Central memory CD8-positive, alpha-beta T cell (primary cell): ENCODE measurements around the gene FSTL4.
"Not testable (repeated sequence)": the region's sequence is repeated elsewhere in the genome, so short reads cannot be mapped to it uniquely, and the experiment has no call there.

Experiments
- ATAC-seq: fragments of 150-1000 bp; cut with Tn5 transposase; replicated peaks from 2 replicates; pipeline ENCODE4 v1.10.0; 2022; ENCODE audit warnings: mild to moderate bottlenecking, moderate FRiP score, moderate number of reproducible peaks; ENCODE audit not compliant: poor library complexity, severe bottlenecking; ENCODE audit errors: extremely low read depth
- DNase-seq, 2 donors: peaks; one replicate each; pipeline ENCODE4 v3.0.0; 2021; ENCODE audit warnings: low spot score in 2 of 2
- H3K27ac Mint-ChIP-seq: one replicate; pipeline ENCODE4 v1.8.0; 2022; ENCODE audit warnings: low read depth, mild to moderate bottlenecking, moderate library complexity, mixed read lengths
- H3K27me3 Mint-ChIP-seq: one replicate; pipeline ENCODE4 v1.8.0; 2022; ENCODE audit warnings: mixed read lengths
- H3K36me3 Mint-ChIP-seq: one replicate; pipeline ENCODE4 v1.8.0; 2022; ENCODE audit warnings: mild to moderate bottlenecking, moderate library complexity, mixed read lengths; ENCODE audit not compliant: insufficient read depth
- H3K4me1 Mint-ChIP-seq: one replicate; pipeline ENCODE4 v1.8.0; 2022; ENCODE audit warnings: mixed read lengths
- H3K4me3 Mint-ChIP-seq: one replicate; pipeline ENCODE4 v1.8.0; 2022; ENCODE audit warnings: mild to moderate bottlenecking, moderate library complexity, mixed read lengths
- H3K9me3 Mint-ChIP-seq: one replicate; pipeline ENCODE4 v1.8.0; 2022; ENCODE audit warnings: mixed read lengths

The FSTL4 gene

GRCh38 chr5:133449181-133449580, 163.2 kb downstream of the FSTL4 start:
- Mint-ChIP-seq H3K9me3 (no peaks in the 10 kb centered on the region), H3K27ac (no peak overlapping the region), H3K27me3 (peaks cover 41% of the 10 kb centered on the region), H3K36me3 (no peaks in the 10 kb centered on the region), H3K4me1 (no peaks in the 10 kb centered on the region), H3K4me3 (no peak overlapping the region)
- ATAC-seq (no peak), DNase-seq (no peak)

- ATAC-seq (no peak), DNase-seq (no peak)
- H3K4me3 Mint-ChIP-seq: no peak overlapping the region
- H3K9me3 Mint-ChIP-seq: no peaks in the 10 kb centered on the region
- H3K4me1 Mint-ChIP-seq: no peaks in the 10 kb centered on the region
- H3K27ac Mint-ChIP-seq: no peak overlapping the region
- H3K36me3 Mint-ChIP-seq: no peaks in the 10 kb centered on the region
- H3K27me3 Mint-ChIP-seq: peaks cover 28% of the 10 kb centered on the region
Observed at GRCh38 chr5:133446440-133446839, 165.9 kb downstream of the FSTL4 start.

- Mint-ChIP-seq H3K36me3 (no peaks in the 10 kb centered on the region), H3K9me3 (no peaks in the 10 kb centered on the region), H3K27me3 (peaks cover 21% of the 10 kb centered on the region), H3K4me3 (no peak overlapping the region), H3K27ac (no peak overlapping the region), H3K4me1 (no peaks in the 10 kb centered on the region)
- ATAC-seq (no peak), DNase-seq (no peak)
Observed at GRCh38 chr5:133445744-133446143, 166.6 kb downstream of the FSTL4 start.

GRCh38 chr5:133445204-133445603, 167.1 kb downstream of the FSTL4 start:
- H3K36me3 Mint-ChIP-seq, DNase-seq, H3K9me3 Mint-ChIP-seq, H3K27ac Mint-ChIP-seq, H3K4me3 Mint-ChIP-seq, H3K4me1 Mint-ChIP-seq, ATAC-seq: not testable (repeated sequence)
- H3K27me3 Mint-ChIP-seq: peaks cover 15% of the 10 kb centered on the region

- H3K36me3 Mint-ChIP-seq: no peaks in the 10 kb centered on the region
- ATAC-seq: no peak
- H3K9me3 Mint-ChIP-seq: no peaks in the 10 kb centered on the region
- no peaks in the 10 kb centered on the region for H3K4me1 Mint-ChIP-seq
- no peak overlapping the region for H3K4me3 Mint-ChIP-seq
- no peak for DNase-seq
- H3K27me3 Mint-ChIP-seq: peaks cover 14% of the 10 kb centered on the region
- H3K27ac Mint-ChIP-seq: no peak overlapping the region
Observed at GRCh38 chr5:133444711-133445110, 167.6 kb downstream of the FSTL4 start.

GRCh38 chr5:133441166-133441815, 171.1 kb downstream of the FSTL4 start:
- H3K36me3 Mint-ChIP-seq: no peaks in the 10 kb centered on the region
- no peaks in the 10 kb centered on the region for H3K4me1 Mint-ChIP-seq
- H3K9me3 Mint-ChIP-seq: no peaks in the 10 kb centered on the region
- H3K4me3 Mint-ChIP-seq: no peak overlapping the region
- H3K27me3 Mint-ChIP-seq: peaks cover 36% of the 10 kb centered on the region
- H3K27ac Mint-ChIP-seq: no peak overlapping the region
- no peak for ATAC-seq
- DNase-seq: no peak

GRCh38 chr5:133440467-133441115, 171.8 kb downstream of the FSTL4 start:
- no peak overlapping the region for H3K27ac Mint-ChIP-seq
- H3K4me3 Mint-ChIP-seq: no peak overlapping the region
- H3K9me3 Mint-ChIP-seq: no peaks in the 10 kb centered on the region
- H3K36me3 Mint-ChIP-seq: no peaks in the 10 kb centered on the region
- ATAC-seq (no peak), DNase-seq (no peak)
- no peaks in the 10 kb centered on the region for H3K4me1 Mint-ChIP-seq
- peaks cover 38% of the 10 kb centered on the region for H3K27me3 Mint-ChIP-seq

GRCh38 chr5:133439859-133440258, 172.5 kb downstream of the FSTL4 start:
- no peaks in the 10 kb centered on the region for H3K4me1 Mint-ChIP-seq
- no peak for DNase-seq
- H3K36me3 Mint-ChIP-seq: no peaks in the 10 kb centered on the region
- no peaks in the 10 kb centered on the region for H3K9me3 Mint-ChIP-seq
- ATAC-seq: no peak
- H3K27ac Mint-ChIP-seq: no peak overlapping the region
- peaks cover 38% of the 10 kb centered on the region for H3K27me3 Mint-ChIP-seq
- H3K4me3 Mint-ChIP-seq: no peak overlapping the region

- peaks cover 3% of the 10 kb centered on the region for H3K4me1 Mint-ChIP-seq
- peaks cover 25% of the 10 kb centered on the region for H3K27me3 Mint-ChIP-seq
- no peak overlapping the region for H3K4me3 Mint-ChIP-seq
- DNase-seq: no peak
- no peak for ATAC-seq
- no peaks in the 10 kb centered on the region for H3K9me3 Mint-ChIP-seq
- H3K36me3 Mint-ChIP-seq: no peaks in the 10 kb centered on the region
- H3K27ac Mint-ChIP-seq: no peak overlapping the region
Observed at GRCh38 chr5:133438487-133438886, 173.9 kb downstream of the FSTL4 start.

GRCh38 chr5:133434336-133434735, 178.0 kb downstream of the FSTL4 start:
- Mint-ChIP-seq H3K27ac (no peak overlapping the region), H3K27me3 (peaks cover 24% of the 10 kb centered on the region), H3K9me3 (no peaks in the 10 kb centered on the region), H3K36me3 (no peaks in the 10 kb centered on the region), H3K4me3 (no peak overlapping the region), H3K4me1 (peaks cover 4% of the 10 kb centered on the region)
- DNase-seq (no peak), ATAC-seq (no peak)

GRCh38 chr5:133433641-133434040, 178.7 kb downstream of the FSTL4 start:
- H3K9me3 Mint-ChIP-seq: no peaks in the 10 kb centered on the region
- H3K36me3 Mint-ChIP-seq: no peaks in the 10 kb centered on the region
- H3K4me3 Mint-ChIP-seq: no peak overlapping the region
- peaks cover 4% of the 10 kb centered on the region for H3K4me1 Mint-ChIP-seq
- no peak for ATAC-seq
- H3K27ac Mint-ChIP-seq: no peak overlapping the region
- H3K27me3 Mint-ChIP-seq: peaks cover 22% of the 10 kb centered on the region
- no peak for DNase-seq

- ATAC-seq: no peak
- no peak overlapping the region for H3K4me3 Mint-ChIP-seq
Observed at GRCh38 chr5:133432956-133433532, 179.3 kb downstream of the FSTL4 start.

GRCh38 chr5:133431326-133431865, 180.9 kb downstream of the FSTL4 start:
- Mint-ChIP-seq H3K36me3 (peaks cover 2% of the 10 kb centered on the region), H3K27me3 (peaks cover 10% of the 10 kb centered on the region), H3K27ac (no peak overlapping the region), H3K4me3 (no peak overlapping the region), H3K4me1 (peaks cover 4% of the 10 kb centered on the region), H3K9me3 (no peaks in the 10 kb centered on the region)
- DNase-seq (no peak), ATAC-seq (no peak)

More at GRCh38 chr5:133432956-133433532, 179.3 kb downstream of the FSTL4 start:
- Mint-ChIP-seq H3K27me3 (peaks cover 16% of the 10 kb centered on the region), H3K36me3 (peaks cover 2% of the 10 kb centered on the region), H3K4me1 (peaks cover 4% of the 10 kb centered on the region), H3K27ac (no peak overlapping the region), H3K9me3 (no peaks in the 10 kb centered on the region)
- DNase-seq: no peak
